Panc1 (cell line): ENCODE data around the gene CELA1.

Source experiments
- CTCF ChIP-seq: fragments of 450-650 bp; IDR thresholded peaks from 2 replicates; pipeline ENCODE4 v1.5.1; 2017; ENCODE audit warnings: mild to moderate bottlenecking
- REST ChIP-seq, 2 experiments: IDR thresholded peaks; 2 replicates each; pipeline ENCODE4 v1.6.1; 2011 to 2012; ENCODE audit warnings: low read depth in 2 of 2, control low read depth in 1 of 2, low read length in 1 of 2, mild to moderate bottlenecking in 1 of 2, moderate library complexity in 1 of 2; ENCODE audit not compliant: insufficient read depth in 1 of 2

GRCh38 chr12:51281202-51281924 is 65.1 kb downstream of the CELA1 start:
- TF ChIP-seq CTCF (no peak), REST (IDR thresholded peaks at IDR 0.05; ENCODE audit: insufficient read depth in 1 of 2, low read depth in 2 of 2, low read length in 1 of 2) (no peak)
